Stimulated activated effector memory CD8-positive, alpha-beta T cell treated with anti-CD3 and anti-CD28 coated beads, Interleukin-12 subunit alpha, Interleukin-12 subunit beta, amount 100 ng/mL, for 72 hours (primary cell): ENCODE measurements around the gene NOTCH1.
A peak's percentile ranks its signal among the peaks of the same experiment; 100 is the strongest.

Experiments
- ATAC-seq: fragments of 150-1000 bp; cut with Tn5 transposase; 2 replicates; pipeline ENCODE4 v1.10.0; 2021
- DNase-seq, 2 donors: peaks; one replicate each; pipeline ENCODE4 v3.0.0; 2021 to 2022; ENCODE audit warnings: low spot score in 2 of 2
- H3K27ac Mint-ChIP-seq: one replicate; pipeline ENCODE4 v1.8.0; 2022; ENCODE audit warnings: mild to moderate bottlenecking, mixed read lengths
- H3K36me3 Mint-ChIP-seq: one replicate; pipeline ENCODE4 v1.8.0; 2022; ENCODE audit warnings: mild to moderate bottlenecking, mixed read lengths
- H3K4me1 Mint-ChIP-seq: one replicate; pipeline ENCODE4 v1.8.0; 2022; ENCODE audit warnings: mixed read lengths
- H3K4me3 Mint-ChIP-seq: one replicate; pipeline ENCODE4 v1.8.0; 2022; ENCODE audit warnings: mild to moderate bottlenecking, mixed read lengths
- H3K9me3 Mint-ChIP-seq: one replicate; pipeline ENCODE4 v1.8.0; 2022; ENCODE audit warnings: mixed read lengths

NOTCH1 gene

GRCh38 chr9:136474974-136475865, 70.6 kb downstream of the NOTCH1 start:
- Mint-ChIP-seq H3K27ac (no peak overlapping the region), H3K4me1 (peaks cover 11% of the 10 kb centered on the region), H3K4me3 (no peak overlapping the region), H3K9me3 (no peaks in the 10 kb centered on the region), H3K36me3 (peaks cover 99% of the 10 kb centered on the region)
- DNase-seq: no peak
- ATAC-seq: no peak

GRCh38 chr9:136474021-136474640, 71.7 kb downstream of the NOTCH1 start:
- no peaks in the 10 kb centered on the region for H3K9me3 Mint-ChIP-seq
- H3K4me1 Mint-ChIP-seq: peaks cover 7% of the 10 kb centered on the region
- ATAC-seq: no peak
- H3K36me3 Mint-ChIP-seq: peaks cover 99% of the 10 kb centered on the region
- H3K27ac Mint-ChIP-seq: no peak overlapping the region
- no peak for DNase-seq
- no peak overlapping the region for H3K4me3 Mint-ChIP-seq

GRCh38 chr9:136473354-136473721, 72.5 kb downstream of the NOTCH1 start:
- ATAC-seq (no peak), DNase-seq (no peak)
- Mint-ChIP-seq H3K4me3 (no peak overlapping the region), H3K27ac (no peak overlapping the region), H3K4me1 (peaks cover 2% of the 10 kb centered on the region), H3K36me3 (peaks cover 99% of the 10 kb centered on the region), H3K9me3 (no peaks in the 10 kb centered on the region)

GRCh38 chr9:136472640-136473353, 73.1 kb downstream of the NOTCH1 start:
- H3K27ac Mint-ChIP-seq: no peak overlapping the region
- DNase-seq (no peak), ATAC-seq (no peak)
- no peaks in the 10 kb centered on the region for H3K9me3 Mint-ChIP-seq
- H3K4me3 Mint-ChIP-seq: no peak overlapping the region
- no peaks in the 10 kb centered on the region for H3K4me1 Mint-ChIP-seq
- H3K36me3 Mint-ChIP-seq: peaks cover 99% of the 10 kb centered on the region

GRCh38 chr9:136471802-136472487, 73.9 kb downstream of the NOTCH1 start:
- no peak overlapping the region for H3K4me3 Mint-ChIP-seq
- peaks cover 99% of the 10 kb centered on the region for H3K36me3 Mint-ChIP-seq
- ATAC-seq (no peak), DNase-seq (no peak)
- H3K9me3 Mint-ChIP-seq: no peaks in the 10 kb centered on the region
- no peaks in the 10 kb centered on the region for H3K4me1 Mint-ChIP-seq
- H3K27ac Mint-ChIP-seq: no peak overlapping the region

GRCh38 chr9:136470792-136471469, 74.9 kb downstream of the NOTCH1 start:
- Mint-ChIP-seq H3K27ac (peak overlapping the region; percentile 58), H3K9me3 (no peaks in the 10 kb centered on the region), H3K36me3 (peaks cover 99% of the 10 kb centered on the region), H3K4me3 (no peak overlapping the region), H3K4me1 (no peaks in the 10 kb centered on the region)
- DNase-seq (no peak), ATAC-seq (no peak)

GRCh38 chr9:136470356-136470755, 75.5 kb downstream of the NOTCH1 start:
- H3K36me3 Mint-ChIP-seq: peaks cover 99% of the 10 kb centered on the region

GRCh38 chr9:136467766-136468165, 78.1 kb downstream of the NOTCH1 start:
- peaks cover 99% of the 10 kb centered on the region for H3K36me3 Mint-ChIP-seq
- H3K27ac Mint-ChIP-seq: no peak overlapping the region
- H3K9me3 Mint-ChIP-seq: no peaks in the 10 kb centered on the region
- no peak for DNase-seq
- no peak for ATAC-seq
- no peaks in the 10 kb centered on the region for H3K4me1 Mint-ChIP-seq
- no peak overlapping the region for H3K4me3 Mint-ChIP-seq

More at GRCh38 chr9:136470356-136470755, 75.5 kb downstream of the NOTCH1 start:
- no peak for DNase-seq
- ATAC-seq: no peak
- Mint-ChIP-seq H3K27ac (no peak overlapping the region), H3K4me3 (no peak overlapping the region), H3K4me1 (no peaks in the 10 kb centered on the region), H3K9me3 (no peaks in the 10 kb centered on the region)

GRCh38 chr9:136466155-136466541, 79.7 kb downstream of the NOTCH1 start:
- H3K4me1 Mint-ChIP-seq: no peaks in the 10 kb centered on the region
- peaks cover 100% of the 10 kb centered on the region for H3K36me3 Mint-ChIP-seq
- no peak overlapping the region for H3K27ac Mint-ChIP-seq
- ATAC-seq (no peak), DNase-seq (no peak)
- no peak overlapping the region for H3K4me3 Mint-ChIP-seq
- H3K9me3 Mint-ChIP-seq: no peaks in the 10 kb centered on the region

GRCh38 chr9:136465500-136466154, 80.2 kb downstream of the NOTCH1 start:
- Mint-ChIP-seq H3K9me3 (no peaks in the 10 kb centered on the region), H3K4me1 (no peaks in the 10 kb centered on the region), H3K36me3 (peaks cover 100% of the 10 kb centered on the region), H3K4me3 (no peak overlapping the region), H3K27ac (no peak overlapping the region)
- DNase-seq (no peak), ATAC-seq (no peak)

- Mint-ChIP-seq H3K27ac (no peak overlapping the region), H3K4me3 (no peak overlapping the region), H3K9me3 (no peaks in the 10 kb centered on the region), H3K36me3 (peaks cover 100% of the 10 kb centered on the region), H3K4me1 (no peaks in the 10 kb centered on the region)
- DNase-seq (no peak), ATAC-seq (no peak)
Measured at GRCh38 chr9:136464241-136464640, 81.6 kb downstream of the NOTCH1 start.

GRCh38 chr9:136463578-136463977, 82.3 kb downstream of the NOTCH1 start:
- ATAC-seq (no peak), DNase-seq (no peak)
- H3K36me3 Mint-ChIP-seq: peaks cover 100% of the 10 kb centered on the region
- H3K4me3 Mint-ChIP-seq: no peak overlapping the region
- no peaks in the 10 kb centered on the region for H3K9me3 Mint-ChIP-seq
- H3K4me1 Mint-ChIP-seq: no peaks in the 10 kb centered on the region
- H3K27ac Mint-ChIP-seq: no peak overlapping the region

- peaks cover 100% of the 10 kb centered on the region for H3K36me3 Mint-ChIP-seq
- DNase-seq (no peak), ATAC-seq (no peak)
- H3K27ac Mint-ChIP-seq: no peak overlapping the region
- no peaks in the 10 kb centered on the region for H3K4me1 Mint-ChIP-seq
- H3K9me3 Mint-ChIP-seq: no peaks in the 10 kb centered on the region
- H3K4me3 Mint-ChIP-seq: no peak overlapping the region
Measured at GRCh38 chr9:136462664-136463063, 83.2 kb downstream of the NOTCH1 start.

- Mint-ChIP-seq H3K9me3 (no peaks in the 10 kb centered on the region), H3K27ac (no peak overlapping the region), H3K4me1 (no peaks in the 10 kb centered on the region), H3K4me3 (no peak overlapping the region), H3K36me3 (peaks cover 100% of the 10 kb centered on the region)
- ATAC-seq (no peak), DNase-seq (no peak)
Measured at GRCh38 chr9:136460772-136461325, 85.0 kb downstream of the NOTCH1 start.
